T-helper 2 cell treated with Interferon-gamma antibody and Interleukin-4, amounts not matched to agents 100 ng/mL and 5 ng/mL, for 36 hours (primary cell): ENCODE measurements around the gene SLN. TPM values are rescaled to one million over a fixed set of nuclear protein-coding genes. Genes with fewer than 3 reads are reported as not detected.

Experiments
- intact Hi-C: fragments of 100-400 bp; cut with micrococcal nuclease; formaldehyde crosslinking; loops from one replicate; pipeline ENCODE4 v1.15.1; 2023
- total RNA-seq: library from RNA; stranded (reverse); gene quantifications from 2 replicates; pipeline ENCODE4 v1.2.3, GENCODE V29; 2022

Gene SLN
- total RNA-seq, 1 donor from 2014 or later = not detected

DNA sequence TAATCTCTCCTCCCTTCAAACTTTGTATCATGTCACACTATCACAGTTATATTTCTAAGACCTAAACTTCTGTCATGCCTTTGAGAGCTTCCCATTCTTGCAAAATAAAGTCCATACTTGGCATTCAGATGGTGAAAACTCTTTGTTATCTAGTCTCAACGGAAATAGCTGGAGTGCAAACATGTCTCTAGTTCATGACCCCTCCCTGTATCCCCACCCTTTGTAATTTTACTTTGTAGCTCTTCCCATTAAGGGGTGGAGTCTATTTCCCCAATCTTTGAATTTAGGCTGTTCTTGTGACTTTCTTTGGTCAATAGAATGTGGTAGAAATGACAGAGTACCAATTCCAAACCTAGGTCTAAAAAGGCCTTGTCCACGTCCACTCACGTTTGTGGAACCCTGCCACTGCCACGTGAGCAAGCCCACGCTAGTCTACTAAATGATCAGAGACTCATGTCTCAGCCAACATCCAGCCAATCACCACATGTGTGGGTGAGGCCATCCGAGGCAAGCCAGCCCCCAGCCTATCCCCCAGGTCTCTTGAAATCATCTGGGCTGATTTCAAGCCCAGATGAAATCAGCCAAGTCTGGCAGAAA, 23.4 kb downstream of the SLN start:
- intact Hi-C loops = no loop called here

DNA sequence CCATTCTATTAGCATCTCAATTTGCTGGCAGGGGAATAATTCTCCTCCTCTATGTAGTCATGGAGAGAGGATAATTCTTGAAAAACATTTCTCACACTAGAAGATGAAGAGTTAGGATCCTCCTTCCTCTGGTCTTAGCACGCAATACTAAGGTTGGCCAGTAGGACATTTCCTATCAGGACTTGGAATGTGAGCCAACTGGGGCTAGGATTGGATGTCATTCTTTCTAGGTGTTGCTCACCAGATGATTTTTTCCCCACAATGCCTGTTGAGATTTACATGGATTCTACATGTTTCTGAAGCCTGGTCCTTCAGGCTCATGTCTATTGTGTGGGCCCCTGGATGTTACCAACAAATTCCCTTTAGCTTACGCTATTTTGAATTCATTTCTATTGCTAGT, 28.0 kb downstream of the SLN start:
- intact Hi-C loops = no loop called here

DNA sequence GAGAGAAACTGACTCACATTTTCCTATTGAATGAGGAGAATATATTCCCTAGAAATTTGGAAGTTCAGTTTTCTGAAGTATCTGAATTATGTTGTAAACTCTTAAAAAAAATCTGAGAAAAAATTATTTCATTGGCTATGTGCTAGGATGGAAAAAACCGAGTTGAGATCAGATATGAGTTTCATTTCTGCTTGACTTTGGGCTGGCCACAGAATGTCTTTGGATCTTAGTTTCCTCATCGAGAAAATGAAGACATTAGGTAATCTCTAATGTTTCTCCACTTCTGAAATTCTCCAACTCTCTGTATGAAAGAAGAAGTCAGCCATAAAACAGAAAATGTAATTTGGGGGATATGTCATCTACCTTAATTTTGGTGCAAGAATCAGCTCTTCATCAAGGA, 28.8 kb downstream of the SLN start:
- intact Hi-C loops = no loop called here

DNA sequence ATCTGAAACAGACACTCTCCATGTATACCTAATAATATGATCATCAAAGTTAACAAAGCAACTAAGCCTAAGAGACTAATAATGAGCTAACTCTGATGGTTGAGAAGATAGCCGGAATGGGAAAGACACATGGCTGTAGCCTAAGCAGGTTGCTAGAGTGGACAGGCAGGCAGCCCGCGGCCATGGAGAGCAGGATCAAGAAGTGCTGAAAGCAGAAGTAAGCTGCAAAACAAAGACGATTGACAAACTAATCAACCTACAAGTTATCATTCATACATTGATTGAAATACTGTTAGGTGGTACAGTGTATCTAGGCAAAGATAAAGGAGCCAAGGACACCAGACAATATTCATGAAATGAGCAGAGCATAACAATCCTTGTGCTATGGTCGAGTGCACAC, 29.3 kb downstream of the SLN start:
- intact Hi-C loops = no loop called here

DNA sequence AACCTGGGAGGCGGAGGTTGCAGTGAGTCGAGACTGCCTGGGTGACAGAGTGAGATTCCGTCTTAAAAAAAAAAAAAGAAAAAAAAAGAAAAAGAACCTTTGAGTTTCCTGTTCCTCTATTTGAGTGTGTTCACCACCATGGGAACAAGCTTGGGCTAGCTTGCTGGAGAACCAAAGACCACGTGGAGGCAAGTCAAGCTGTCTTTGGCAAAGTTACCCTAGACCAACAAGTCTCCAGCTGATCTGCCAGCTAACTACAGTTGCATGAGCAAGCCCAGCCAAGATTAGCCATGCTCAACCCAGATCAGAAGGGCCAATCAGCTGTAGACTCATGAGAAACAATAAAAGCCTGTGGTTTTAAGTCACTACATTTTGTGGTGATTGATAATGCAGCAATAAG, 29.7 kb downstream of the SLN start:
- intact Hi-C loops = no loop called here

DNA sequence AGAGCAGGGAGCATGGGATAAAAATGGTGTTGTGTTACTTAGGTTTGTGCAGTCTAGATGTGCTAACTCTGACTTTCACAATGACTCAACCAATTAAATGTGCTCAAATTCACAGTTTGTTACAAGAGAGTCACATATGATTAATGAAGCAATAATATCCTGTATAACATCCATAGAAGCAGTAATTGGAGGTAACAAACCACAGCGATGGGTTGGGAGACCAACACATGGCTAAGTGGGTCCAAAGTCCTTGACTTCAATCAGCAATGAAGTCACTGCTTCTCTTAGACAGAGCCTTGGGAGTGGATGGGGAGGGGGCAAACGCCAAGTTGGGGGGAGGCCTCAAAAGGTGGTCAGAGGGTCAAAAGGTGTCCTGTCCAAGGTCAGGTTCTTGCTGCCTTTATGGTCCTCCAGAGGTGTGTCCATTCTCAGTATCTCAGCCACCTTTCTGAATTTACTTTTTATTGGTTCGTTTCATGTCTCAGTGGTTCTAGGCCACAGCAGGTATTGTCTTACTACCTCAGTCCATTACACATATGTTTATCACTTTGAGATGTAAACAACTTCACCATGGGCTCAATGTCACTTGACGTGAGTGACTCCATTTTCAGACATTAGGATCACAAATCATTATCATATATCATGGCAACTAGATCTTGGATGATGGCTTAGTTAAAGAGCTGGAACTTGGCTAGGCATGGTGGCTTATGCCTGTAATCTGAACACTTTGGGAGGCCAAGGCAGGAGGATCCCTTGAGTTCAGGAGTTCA, 32.4 kb downstream of the SLN start:
- intact Hi-C loops = no loop called here

DNA sequence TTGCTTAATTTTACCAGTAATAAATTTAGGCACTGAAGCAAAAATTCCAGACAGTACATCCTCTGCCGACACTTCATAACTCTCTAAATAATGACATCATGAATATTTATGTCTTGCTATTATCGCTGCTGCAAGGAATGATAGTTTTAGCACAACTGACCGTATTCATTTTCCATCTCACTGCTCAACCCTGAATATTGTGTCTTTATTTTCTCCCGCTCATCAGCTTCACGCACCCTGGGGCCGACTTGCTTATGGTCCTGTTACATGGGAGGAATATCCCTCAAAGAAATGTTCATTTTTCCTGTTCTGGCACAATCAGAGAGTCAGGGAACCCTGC, 33.3 kb downstream of the SLN start:
- intact Hi-C loops = no loop called here

DNA sequence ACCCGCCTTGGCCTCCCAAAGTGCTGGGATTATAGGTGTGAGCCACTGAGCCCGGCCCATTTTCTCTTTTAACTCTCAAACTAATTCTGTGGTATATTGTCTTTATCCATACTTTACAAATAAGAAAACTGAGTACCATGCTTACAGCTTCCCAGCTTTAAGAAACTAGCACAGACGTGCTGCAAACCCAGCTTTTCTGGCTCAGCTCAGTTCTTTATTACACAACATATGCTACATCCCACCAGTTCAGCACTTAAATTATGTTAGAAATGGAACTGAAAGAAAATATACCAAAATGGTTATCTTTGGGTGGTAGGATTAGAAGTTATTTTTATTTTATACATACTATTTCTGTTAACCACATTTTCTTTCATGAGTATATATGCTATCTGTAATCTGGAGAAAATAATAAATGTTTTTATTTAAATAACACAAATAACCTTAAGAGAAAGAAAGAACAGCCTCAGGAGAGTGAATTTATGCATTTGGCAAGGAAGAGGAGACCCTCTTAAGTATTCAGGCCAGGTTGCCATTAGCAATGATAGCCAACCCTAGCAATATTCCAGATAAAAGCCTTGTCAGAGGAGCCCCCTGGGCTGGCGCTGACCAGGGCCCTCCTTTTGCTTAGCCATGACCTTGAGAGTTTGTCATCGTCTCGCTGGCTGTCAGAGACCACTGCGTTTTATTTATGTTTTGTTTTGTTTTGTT, 33.8 kb downstream of the SLN start:
- intact Hi-C loops = no loop called here

DNA sequence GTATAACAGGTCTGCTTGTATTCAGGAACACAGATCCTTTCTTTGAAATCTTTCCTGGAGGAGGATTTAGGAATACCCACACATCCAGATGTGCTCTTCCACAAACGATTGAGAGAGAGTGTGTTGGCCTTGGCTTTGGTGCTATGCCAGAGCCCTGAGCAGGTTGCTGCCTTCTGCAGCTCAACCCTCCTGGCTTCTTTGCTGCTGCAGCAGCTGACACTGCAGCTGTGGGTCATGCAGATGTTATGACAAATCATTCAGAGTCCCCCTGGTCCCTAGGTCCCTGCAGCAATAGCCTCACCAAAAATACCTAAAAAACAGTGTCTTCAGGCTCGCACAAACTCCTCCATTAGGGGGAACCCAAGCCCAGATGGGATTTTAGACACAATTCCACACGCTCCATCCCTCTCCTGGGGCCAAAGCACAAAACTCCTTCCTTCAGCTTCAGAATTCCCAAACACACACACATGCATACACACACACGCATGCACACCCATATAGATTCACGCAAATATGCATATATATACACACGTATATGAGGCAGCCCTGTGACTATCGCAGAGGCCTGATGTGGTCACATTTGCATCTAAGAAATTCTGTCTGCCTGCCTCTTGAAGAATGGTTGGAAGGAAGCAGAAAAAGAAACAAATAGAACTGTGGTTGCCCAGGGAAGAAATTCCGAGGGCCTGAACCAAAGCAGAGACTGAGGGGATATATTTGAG, 35.4 kb downstream of the SLN start:
- intact Hi-C loops = no loop called here

DNA sequence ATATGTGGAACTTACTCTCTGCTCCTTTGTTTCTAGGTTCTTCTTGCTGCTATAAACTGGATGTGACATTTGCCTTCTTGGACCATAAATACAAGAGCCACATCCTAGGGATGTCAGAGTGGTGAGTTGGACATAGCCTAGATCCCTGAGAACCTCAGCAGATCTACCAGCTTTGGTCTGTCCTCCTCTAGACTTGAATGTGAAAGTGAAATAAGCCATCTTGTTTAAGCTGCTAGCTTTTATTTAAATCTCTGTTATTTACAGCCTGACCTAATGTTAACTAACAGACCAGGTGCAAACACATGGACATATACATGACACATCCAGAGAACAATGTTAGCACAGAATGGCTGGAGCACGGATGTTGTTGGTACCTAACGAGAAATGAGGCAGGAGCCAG, 36.0 kb downstream of the SLN start:
- intact Hi-C loops = no loop called here

DNA sequence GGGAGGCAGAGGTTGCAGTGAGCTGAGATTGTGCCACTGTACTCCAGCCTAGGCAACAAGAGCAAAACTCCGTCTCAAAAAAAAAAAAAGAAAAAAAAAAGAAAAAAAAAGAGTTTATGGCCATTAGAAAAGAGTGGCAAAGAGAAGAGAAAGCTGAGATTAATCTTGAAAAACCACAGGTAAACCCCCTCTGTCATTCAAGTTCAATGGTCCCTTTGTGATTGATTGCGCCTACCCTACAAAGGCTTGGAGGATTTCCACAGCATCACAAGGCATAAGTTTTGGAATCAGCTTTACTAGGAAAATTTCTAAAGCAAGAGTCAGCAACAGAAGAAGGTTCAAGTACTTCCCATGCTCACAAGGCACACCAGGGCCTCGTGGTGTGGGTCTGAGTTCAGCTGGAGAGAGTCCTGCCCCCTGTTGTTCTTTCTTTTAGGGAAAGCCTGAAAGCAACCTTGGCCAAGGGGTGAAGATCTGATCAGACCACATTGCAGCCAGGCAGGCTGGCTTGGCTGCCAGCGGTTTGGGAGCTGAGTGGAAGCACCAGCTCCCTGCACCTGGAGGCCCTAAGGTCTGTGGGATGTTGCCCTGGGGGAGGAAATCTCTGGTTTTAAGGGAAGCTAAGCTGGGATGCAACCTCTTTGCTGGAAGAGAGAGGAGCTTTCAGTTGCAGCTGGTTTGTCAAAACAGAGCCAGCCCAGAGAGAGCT, 41.8 kb downstream of the SLN start:
- intact Hi-C loops = no loop called here

DNA sequence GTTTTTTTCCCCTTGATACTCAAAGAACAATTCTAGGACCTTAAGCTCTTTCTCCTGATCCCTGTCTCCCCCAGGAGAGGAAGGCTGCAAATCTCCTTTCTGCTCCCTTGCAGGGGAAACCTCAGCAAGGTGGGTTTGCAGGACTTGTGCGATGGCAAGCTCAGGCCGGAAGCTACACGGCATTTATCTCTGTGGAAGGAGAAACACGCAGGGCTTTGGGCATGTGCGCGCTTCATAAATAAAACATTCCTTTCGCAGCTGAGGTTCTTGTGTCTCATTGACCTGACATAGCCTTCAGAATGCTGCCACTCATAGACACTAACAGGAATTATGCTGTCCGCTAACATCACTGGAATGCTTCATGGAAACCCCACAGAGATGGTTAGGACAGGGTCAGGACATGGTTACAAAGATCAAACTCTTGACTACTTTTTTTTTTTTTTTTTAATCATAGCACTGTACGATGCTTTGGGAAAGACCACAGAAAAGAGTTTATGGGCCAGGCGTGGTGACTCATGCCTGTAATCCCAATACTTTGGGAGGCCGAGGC, 42.6 kb downstream of the SLN start:
- intact Hi-C loops = no loop called here

DNA sequence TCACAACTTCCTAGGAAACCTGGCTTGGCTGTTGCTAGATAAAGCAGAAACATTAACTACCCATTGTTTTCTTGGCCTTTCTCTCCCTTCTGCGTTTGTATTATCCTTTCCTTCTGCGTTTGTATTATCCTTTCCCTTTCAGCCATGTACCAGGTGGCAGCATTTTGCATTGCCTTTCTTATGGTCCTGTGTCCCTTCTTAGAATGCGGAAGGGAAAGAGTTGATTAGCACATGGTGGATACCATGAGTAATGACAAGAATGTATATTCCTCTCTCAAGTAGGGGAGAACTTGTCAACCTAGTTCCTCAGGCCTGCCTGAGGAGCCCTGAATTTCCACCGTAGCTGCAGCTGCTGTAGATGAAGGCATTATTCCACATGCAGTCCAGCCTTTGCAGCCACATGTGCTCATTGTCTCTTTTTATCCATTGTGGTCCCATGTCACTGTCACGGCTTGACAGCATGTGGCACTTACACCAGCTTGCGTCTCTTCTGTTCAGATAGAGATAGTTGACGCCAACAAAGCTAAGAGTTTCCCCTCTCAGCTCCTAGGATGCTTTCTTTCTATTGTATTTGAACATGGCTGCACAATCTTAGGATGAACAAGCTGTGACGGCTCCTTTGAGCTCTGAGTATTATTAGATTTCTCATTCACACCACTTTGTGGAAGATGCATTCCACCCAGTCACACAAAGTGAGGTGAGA, 44.8 kb downstream of the SLN start:
- intact Hi-C loops = no loop called here

DNA sequence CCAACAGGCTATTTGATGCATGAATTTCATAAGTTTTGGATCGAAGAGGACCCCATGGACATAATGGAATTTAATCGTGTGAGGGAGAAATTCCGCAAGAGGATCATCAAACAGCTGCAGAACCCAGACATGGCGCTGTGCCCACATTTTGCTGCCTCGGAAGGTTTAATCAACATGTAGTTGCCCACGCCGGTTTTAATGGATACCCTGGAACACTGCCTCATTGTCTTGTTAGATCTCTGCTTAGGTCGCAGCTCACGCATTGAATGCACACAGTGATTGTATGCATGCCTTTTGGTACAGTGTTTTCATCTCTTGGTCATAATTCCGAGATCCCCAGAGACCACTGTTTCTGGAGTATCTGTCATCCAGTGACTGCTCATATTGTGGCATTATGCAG, 46.8 kb downstream of the SLN start:
- intact Hi-C loops = no loop called here

DNA sequence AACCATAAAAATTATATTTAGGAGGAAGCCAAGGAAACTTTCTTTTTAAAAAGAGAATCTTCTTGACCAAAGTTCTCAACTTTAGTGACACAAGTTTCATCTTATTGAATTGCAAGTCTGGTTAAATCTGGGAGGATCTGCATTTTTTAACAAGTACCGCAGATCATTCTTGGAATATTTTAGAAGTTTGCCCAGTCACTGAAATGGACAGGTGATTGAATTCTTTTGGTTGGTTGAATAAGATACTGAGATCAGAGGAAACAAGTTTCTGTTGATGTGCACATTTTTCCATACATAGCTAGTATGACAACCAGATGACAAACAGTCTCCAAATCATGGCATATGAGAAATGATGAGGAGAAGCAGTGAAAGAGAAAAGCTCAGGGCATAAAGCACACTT, 50.2 kb downstream of the SLN start:
- intact Hi-C loops = no loop called here

DNA sequence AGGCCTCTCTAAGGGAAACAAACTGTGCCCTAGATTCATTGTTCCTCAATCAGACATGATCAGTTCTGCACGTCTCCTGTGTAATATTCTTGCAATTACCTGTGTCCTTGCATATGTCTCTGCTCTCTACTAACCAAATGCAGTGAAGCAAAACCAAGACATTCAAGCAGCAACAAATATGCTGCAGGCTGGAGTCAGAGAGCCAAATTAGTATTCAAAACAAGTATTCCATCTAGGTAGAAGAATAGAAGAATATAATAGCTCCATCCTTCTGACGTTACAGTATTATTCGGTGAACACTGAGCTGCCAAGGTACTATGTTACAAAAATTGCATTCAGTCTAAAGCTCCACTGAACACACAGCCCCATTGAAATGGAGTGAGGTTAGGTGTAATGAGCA, 51.8 kb downstream of the SLN start:
- intact Hi-C loops = no loop called here

DNA sequence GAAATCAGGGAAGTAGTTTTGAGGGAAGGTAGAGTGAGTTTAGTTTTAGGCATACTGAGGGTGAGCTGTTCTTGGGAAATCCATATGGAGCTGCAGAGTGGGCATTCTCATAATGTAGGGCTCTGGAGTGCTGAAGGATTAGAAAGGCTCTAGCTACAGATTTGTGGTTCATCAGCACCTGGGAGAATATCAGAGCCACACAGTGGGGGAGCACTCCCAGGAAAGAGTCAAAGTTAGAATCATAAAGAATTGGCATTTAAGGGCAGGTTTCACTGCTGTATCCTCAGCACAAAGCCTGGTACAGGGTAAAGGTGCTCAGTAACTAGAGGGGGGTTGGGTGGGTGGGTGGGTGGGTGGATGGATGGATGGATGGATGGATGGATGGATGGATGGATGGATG, 52.5 kb downstream of the SLN start:
- intact Hi-C loops = no loop called here
